Tongue (tissue), 2 donors: ENCODE results near the gene CPNE1. TPM values are rescaled to one million over a fixed set of nuclear protein-coding genes. Genes with fewer than 3 reads are reported as not detected.

Source experiments
- DNase-seq: peaks from one replicate; pipeline ENCODE4 v3.0.0-alpha.2; 2015
- total RNA-seq: library from RNA; depleted of rRNA; stranded (reverse); fragments of >200 nt; gene quantifications from one replicate; pipeline ENCODE4 v1.2.3, GENCODE V29; 2014

Gene CPNE1
- total RNA-seq, 1 donor from 2014 or later, result 91.0 TPM

- DNase-seq, result peak; percentile 87
Observed at GRCh38 chr20:35619196-35620095, 45.3 kb downstream of the CPNE1 start.

DNA sequence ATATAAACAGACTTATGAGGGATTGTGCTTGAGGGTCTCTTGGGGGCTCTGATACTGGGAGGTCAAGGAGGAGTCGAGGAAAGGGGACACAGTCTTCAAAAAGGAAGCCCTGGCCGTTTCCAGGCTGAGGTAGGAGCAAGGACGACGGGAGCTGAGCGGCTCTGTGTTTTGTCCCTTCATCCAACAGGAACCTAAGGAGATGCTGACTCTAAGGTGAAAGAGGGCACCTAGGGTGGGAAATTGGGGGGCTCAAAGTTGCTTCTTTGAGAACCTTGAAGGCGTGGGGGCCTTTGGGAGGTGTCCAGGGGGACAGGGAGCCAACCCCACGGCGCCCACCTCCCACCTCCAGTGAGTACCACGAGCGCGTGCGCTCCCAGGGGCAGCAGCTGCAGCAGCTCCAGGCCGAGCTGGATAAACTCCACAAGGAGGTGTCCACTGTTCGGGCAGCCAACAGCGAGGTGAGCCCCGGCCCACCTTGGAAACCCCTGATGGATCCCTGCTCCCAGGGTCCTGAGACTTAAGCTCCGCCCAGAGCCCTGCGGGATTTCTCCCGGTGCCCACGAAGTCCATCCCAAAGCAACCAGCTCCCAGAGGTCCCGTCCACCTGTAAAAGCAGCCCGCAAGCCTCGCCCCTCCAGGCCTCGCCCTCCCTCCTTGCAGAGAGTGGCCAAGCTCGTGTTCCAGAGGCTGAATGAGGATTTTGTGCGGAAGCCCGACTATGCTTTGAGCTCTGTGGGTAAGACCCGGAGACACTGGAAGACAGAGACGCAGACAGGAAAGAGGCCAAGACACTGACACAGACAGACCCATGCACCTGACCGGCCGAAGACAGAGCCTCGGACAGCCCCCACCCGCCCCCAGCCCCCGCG is 46.2 kb downstream of the CPNE1 start:
- DNase-seq, result peak; percentile 43

DNA sequence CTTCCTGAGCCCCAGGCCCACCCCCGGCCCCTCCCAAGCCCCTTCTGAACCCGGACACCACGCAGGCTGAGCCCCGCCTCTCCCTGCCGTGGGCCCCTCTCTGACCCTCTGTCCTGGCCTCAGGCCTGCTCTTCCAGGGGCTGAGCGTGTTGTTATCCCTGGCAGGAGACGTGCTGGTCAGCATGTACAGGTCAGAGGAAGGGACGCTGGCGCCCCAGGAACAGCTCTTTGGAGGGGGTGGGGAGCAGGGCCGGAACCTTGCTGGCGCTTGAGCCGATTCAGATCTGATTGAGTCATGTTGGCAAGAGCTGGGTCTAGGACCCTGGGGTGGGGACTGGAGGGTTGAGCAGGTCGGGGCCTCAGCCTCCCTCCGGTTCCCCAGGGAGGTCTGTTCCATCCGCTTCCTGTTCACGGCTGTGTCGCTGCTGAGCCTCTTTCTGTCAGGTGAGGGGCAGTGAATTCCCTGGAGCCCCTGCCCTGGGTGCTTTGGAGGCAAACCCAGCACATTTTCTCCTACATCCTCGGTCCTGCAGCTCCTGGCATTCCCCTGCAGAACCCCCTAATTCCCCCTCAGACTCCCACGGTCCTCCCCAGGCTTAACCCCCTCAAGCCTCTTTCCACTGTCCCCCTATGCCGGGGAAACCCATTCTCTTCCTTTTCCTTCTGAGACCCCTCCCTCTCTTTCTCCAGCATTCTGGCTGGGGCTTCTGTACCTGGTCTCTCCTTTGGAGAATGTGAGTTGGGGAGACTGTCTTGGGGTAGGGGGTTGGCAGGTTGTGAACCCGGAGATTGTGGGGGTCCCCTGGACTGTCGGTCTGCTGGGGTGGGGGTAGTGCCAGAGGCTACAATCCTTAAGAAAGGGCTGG is 47.1 kb downstream of the CPNE1 start:
- peak; percentile 45 for DNase-seq

DNA sequence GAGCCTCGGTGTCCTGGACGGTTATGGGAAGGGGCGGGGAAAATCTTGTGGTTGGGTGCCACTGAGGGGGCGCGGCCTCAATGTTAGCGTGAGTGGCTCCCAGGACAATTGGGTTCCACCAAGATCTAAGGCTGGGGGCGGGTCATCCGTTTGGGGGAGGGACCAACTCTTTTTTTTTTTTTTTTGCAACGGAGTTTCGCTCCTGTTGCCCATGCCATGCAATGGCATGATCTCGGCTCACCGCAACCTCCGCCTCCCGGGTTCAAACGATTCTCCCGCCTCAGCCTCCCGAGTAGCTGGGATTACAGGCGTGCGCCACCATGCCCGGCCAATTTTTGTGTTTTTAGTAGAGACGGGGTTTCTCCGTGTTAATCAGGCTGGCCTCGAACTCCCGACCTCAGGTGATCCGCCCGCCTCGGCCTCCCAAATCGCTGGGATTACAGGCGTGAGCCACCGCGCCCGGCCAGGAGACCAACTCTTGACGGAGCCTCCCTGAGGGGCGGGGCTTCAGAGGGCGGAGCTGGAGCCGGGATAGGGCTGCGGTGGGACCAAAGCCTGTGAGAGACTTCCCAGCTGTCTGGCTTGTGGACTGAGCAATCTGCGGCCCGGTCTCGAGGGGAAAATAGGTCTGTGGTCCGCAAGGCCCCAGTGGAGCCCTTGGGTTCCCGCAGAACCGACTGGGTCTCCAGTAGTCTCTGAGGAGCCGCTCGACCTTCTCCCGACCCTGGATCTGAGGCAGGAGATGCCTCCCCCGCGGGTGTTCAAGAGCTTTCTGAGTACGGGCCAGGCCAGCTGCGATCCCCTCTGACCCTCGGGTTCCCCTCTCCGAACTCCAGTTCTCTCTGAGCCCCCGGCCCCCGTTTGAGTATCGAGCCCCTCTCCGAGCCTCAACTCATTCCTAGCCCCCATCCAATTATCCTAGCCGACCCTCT is 48.0 kb downstream of the CPNE1 start:
- peak; percentile 77 for DNase-seq

DNA sequence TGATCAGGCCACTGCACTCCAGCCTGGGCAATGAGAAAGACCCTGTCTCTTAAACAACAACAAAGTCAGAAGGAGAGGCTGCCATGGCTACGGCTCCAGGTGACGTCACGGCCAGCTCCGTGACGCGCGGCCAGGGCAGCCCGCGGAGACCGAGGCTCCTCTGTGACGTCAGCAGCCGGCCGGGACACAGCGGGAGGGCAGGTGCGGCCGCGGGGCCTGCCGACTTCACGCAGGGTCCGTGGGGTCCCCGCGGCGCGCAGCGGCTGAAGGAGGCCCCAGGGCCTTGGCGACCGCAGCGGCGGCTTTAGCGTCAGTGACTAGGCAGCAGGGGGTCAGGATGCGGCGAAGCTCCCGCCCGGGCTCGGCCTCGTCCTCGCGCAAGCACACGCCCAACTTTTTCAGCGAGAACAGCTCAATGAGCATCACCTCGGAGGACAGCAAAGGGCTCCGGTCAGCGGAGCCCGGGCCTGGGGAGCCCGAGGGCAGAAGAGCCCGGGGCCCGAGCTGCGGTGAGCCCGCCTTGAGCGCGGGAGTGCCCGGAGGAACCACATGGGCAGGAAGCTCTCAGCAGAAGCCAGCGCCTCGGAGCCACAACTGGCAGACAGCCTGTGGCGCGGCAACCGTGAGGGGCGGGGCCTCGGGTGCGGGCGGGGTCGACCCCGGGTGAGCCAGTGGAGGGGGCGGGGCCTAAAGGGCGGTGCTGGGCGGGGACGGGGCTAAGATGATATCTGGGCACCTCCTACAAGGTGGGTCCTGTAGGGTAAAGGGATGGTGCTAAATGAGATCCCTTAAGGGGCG is 48.8 kb downstream of the CPNE1 start, which contains the start of gene SPAG4:
TSS of gene SPAG4 (plus strand) at position 163 of the 798 bp plus-strand sequence. CDS start at position 338, 175 bp downstream.
- peak; percentile 95 for DNase-seq

- no peak for DNase-seq
Observed at GRCh38 chr20:35611482-35611881, 53.2 kb downstream of the CPNE1 start.

- DNase-seq, result no peak
Observed at GRCh38 chr20:35610833-35611427, 53.8 kb downstream of the CPNE1 start.

DNA sequence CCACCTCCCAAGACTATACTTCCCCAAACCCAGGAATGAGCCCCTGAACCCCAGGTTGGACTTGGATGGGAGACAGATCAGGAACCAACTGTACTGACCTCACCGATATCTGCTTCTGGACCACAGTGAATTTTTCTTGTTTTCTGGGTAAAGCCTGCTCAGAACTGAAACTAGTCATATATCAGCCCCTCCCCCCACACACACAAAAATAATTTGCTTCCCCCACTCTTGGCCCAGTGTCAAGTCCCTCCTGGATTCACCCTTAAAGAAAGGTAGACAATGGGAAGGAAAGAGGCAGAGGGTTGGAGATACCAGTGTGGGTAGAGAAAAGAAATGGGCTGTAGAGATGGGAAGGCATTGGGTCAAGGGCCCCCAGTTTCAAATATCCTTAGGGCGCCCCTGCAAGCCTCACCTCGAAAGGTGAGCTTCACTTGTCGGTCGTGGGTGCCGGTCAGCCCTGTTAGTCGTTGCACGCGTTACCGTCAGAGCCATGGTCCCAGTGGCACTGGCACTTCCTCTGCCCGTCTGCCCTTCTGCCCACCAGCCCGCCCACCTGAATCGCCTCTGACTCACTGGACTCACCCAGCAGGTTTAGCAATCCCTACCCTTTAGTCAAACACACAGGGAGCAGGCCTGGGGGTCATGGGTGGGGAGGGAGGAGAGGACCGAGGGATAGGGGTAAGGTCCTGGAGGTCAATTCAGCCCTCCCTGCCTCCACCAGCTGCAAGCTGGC is 57.5 kb downstream of the CPNE1 start:
- no peak for DNase-seq

DNA sequence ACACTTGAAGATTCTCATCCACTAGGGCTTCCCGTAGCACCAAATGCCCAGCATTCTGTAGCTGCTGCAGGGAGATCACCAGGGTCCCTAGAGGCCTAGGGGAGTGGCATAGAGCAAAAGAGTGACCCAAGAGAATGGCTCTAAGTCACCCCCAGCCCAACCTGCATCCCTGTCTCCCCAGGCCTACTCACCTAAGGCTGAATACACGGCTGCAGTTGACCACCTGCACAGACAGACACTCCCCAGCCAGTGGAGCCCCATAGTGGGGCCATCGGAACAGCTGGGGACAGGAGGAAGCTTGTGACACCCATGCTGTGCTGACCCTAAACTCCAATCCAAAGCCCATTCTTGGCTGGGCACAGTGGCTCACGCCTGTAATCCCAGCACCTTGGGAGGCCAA is 58.6 kb downstream of the CPNE1 start:
- DNase-seq, result no peak

GRCh38 chr20:35604449-35604747 is 60.3 kb downstream of the CPNE1 start:
- DNase-seq, result no peak

DNA sequence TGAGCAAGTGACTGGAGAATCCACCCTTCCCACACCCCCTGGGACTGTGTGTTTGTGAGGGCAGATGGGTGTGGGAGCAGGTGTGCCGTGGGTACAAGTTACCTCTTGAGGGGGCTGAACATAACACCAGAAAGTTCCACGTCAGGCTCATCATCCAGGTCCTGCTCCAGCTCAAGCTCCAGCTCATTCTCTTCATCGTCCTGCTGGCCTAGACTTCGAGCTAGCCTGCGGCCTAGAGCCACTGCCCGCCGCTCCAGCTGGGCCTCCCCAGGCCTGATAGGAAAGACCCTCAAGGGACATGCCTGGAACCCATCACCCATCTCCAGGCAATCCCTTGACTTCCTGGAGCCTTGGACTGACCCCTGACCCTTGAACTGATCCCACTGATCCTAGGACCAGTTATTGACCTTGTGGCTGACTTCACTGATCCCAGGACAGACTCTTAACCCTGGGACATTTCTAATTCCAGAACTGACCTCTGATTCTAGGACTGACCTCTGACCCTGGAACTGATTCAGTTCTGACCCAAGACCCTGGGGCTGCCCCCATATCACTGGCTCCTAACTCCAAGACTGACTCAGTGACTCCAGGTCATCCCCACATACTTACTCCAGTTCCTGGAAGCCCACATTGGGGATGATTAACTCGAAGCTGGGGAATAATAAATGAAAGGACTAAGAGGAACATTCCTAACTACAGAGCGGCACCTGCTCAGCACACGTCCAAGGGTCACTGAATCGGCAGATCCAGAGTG is 60.8 kb downstream of the CPNE1 start:
- DNase-seq, result no peak

DNA sequence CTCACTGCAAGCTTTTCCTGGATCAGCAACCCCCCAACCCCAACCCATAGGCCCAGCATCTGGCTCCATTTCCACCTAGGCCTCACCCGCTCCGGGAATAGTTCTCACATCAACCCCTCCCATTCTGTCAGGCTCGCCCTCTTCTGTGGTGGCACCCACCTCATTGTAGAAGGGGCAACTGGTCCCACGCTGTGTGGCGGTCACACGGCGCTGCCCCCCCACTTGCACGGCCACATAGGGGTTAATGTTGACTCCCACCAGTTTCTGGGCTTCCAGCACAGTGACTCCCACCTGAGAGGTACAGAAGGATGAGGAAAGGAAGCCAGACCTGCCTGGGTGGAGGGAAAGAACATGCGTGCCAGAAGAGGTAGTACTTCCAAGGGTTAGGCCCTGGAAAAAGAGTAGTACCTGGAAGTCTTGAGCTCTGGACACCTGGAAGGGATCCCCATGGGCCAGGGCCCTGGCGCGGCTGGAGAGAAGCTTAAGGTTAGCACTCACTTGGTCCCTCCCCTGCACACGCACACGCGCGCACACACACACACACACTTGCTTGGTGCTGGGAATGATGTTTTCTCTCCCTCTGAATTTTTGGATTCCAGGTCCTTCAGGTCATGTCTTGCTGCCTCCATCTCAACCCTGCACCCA is 61.7 kb downstream of the CPNE1 start:
- no peak for DNase-seq

GRCh38 chr20:35601990-35602389 is 62.7 kb downstream of the CPNE1 start:
- no peak for DNase-seq

- DNase-seq, result peak; percentile 89
Observed at GRCh38 chr20:35600993-35601973, 63.4 kb downstream of the CPNE1 start.

DNA sequence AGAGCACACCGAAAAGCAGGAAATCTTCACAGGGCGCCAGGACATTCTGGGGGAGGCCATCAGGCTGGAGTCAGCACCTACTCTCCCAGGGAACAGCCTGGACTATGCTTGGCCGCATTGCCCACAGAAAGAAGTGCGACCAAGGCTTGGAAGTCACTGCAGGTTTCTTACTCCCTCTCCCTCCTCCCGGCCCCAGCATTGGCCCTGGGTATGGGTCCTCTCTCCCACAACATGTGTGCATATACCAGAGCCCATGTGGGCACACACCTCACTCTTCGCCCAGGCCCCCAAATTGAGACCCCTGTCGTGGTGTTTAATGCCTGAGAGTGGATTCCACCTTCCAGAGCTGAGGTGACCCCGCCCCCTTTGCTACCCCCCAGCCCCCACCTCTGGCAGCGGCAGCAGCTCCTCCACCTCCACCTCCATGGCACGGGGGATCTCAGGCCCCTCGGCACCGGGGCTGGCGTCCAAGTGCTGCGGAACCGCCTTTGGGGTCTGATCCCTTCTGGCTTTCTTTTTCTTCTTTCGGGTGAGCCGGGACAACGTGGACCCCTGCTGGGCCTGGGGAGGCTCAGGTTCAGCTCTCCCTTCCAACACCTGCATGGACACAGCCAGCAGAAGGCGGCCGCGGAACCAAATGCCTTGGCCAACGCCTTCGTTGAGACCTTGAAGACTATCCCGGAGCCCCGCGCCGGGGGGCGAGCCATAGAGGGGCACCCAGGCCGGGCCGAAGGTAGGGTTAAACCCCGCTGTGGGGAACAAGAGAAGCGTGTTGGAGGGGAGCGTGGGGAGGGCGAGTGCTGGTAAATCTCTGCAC is 64.3 kb downstream of the CPNE1 start:
- DNase-seq, result no peak

DNA sequence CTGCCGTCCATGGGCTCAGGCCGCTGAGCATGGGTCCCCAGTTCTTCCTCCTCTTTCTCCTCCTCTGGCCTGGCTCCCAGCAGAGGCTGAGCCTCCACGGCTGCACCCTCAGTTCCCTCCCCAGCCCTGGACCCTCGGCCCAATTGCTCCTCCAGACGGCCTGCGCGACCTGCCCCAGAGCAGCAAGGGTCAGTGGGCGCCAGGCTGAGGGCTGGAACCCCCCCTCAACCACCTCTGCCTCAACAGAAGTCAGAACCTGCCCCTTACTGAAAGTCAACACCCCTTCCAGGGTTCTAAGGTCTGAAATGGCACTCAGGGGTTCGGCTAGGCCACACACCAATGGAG is 65.0 kb downstream of the CPNE1 start:
- no peak for DNase-seq
